Measurements from ENCODE around the gene MAP3K12.

GRCh38 chr12:53474819-53475218 lies 24.4 kb downstream of the MAP3K12 start:
- no peak for TF ChIP-seq TBP (IDR thresholded peaks at IDR 0.05; ENCODE audit: low read depth, low read length)
- no peak for TF ChIP-seq ZNF274 (IDR thresholded peaks at IDR 0.05; ENCODE audit: borderline replicate concordance, extremely low read depth, low read length)
- no peak for TF ChIP-seq POLR2A (IDR thresholded peaks at IDR 0.05; ENCODE audit: control extremely low read depth in 1 of 2, low read depth in 2 of 2, low read length in 2 of 2)
